ENCODE results near the gene DMXL2. TPM values are rescaled to one million over a fixed set of nuclear protein-coding genes. Genes with fewer than 3 reads are reported as not detected.

The DMXL2 gene
- polyA plus RNA-seq, 3 donors from 2014 or later = 0.06 to 0.47 TPM; not detected in 1

Other genes with a start within 250 kb of the DMXL2 start
- not detected for gene SCG3, start 58.7 kb upstream of the DMXL2 start, polyA plus RNA-seq
- 10 to 100 TPM; 24.9 to 36.2 (median 33.6) TPM for gene LYSMD2, start 114.9 kb upstream of the DMXL2 start, polyA plus RNA-seq
- gene TMOD2, start 128.8 kb upstream of the DMXL2 start, polyA plus RNA-seq = under 1 TPM; 0.18 to 0.27 (median 0.23) TPM
- 10 to 100 TPM; 28.9 to 50.9 (median 38.7) TPM for gene TMOD3, start 206.9 kb upstream of the DMXL2 start, polyA plus RNA-seq

Data from immature natural killer cell (primary cell).